Glutamatergic neuron (in vitro differentiated cells): ENCODE measurements around the gene ATG4B. TPM values are rescaled to one million over a fixed set of nuclear protein-coding genes. Genes with fewer than 3 reads are reported as not detected.
A peak's percentile ranks its signal among the peaks of the same experiment; 100 is the strongest.

Source experiments
- DNase-seq: peaks from one replicate; pipeline ENCODE4 v3.0.0; 2022
- H3K27ac Mint-ChIP-seq: one replicate; pipeline ENCODE4 v1.8.0; 2020; ENCODE audit warnings: mild to moderate bottlenecking, mixed read lengths, inconsistent platforms; ENCODE audit not compliant: unreplicated experiment
- H3K27me3 Mint-ChIP-seq: one replicate; pipeline ENCODE4 v1.8.0; 2020; ENCODE audit warnings: mild to moderate bottlenecking, moderate library complexity, mixed read lengths, inconsistent platforms; ENCODE audit not compliant: unreplicated experiment
- H3K36me3 Mint-ChIP-seq: one replicate; pipeline ENCODE4 v1.8.0; 2020; ENCODE audit warnings: mild to moderate bottlenecking, mixed read lengths, inconsistent platforms; ENCODE audit not compliant: unreplicated experiment
- H3K4me1 Mint-ChIP-seq: one replicate; pipeline ENCODE4 v1.8.0; 2020; ENCODE audit warnings: mild to moderate bottlenecking, low read depth, mixed read lengths, inconsistent platforms; ENCODE audit not compliant: unreplicated experiment
- H3K4me3 Mint-ChIP-seq: one replicate; pipeline ENCODE4 v1.8.0; 2020; ENCODE audit warnings: mild to moderate bottlenecking, mixed read lengths, inconsistent platforms; ENCODE audit not compliant: unreplicated experiment
- H3K9me3 Mint-ChIP-seq: one replicate; pipeline ENCODE4 v1.8.0; 2020; ENCODE audit warnings: mild to moderate bottlenecking, moderate library complexity, mixed read lengths, inconsistent platforms; ENCODE audit not compliant: unreplicated experiment
- CTCF ChIP-seq: fragments of 200-600 bp; sonication (generic); IDR thresholded peaks from one replicate; pipeline ENCODE4 v1.5.0; 2021; ENCODE audit not compliant: partially characterized antibody, unreplicated experiment
- total RNA-seq: library from RNA; stranded (reverse); fragmentation: NEBNext Ultra II Directional; extraction: Animal tissue kit (Norgen Biotek cat#: 25700); gene quantifications from one replicate; pipeline ENCODE4 v1.2.1, GENCODE V29; 2021; ENCODE audit not compliant: unreplicated experiment

Gene ATG4B
- total RNA-seq, 1 donor from 2014 or later: 115 TPM

GRCh38 chr2:241595600-241596140 lies 41.8 kb upstream of the ATG4B start:
- H3K36me3 Mint-ChIP-seq: no peaks in the 10 kb centered on the region
- H3K9me3 Mint-ChIP-seq: peaks cover 2% of the 10 kb centered on the region
- H3K4me3 Mint-ChIP-seq: no peak overlapping the region
- TF ChIP-seq CTCF: no peak
- H3K27me3 Mint-ChIP-seq: no peaks in the 10 kb centered on the region
- peaks cover 11% of the 10 kb centered on the region for H3K4me1 Mint-ChIP-seq
- no peak overlapping the region for H3K27ac Mint-ChIP-seq
- DNase-seq: no peak

GRCh38 chr2:241597561-241597960 lies 39.9 kb upstream of the ATG4B start:
- DNase-seq: no peak
- no peak overlapping the region for H3K27ac Mint-ChIP-seq

GRCh38 chr2:241598061-241598460 lies 39.4 kb upstream of the ATG4B start:
- peaks cover 5% of the 10 kb centered on the region for H3K36me3 Mint-ChIP-seq
- H3K9me3 Mint-ChIP-seq: peaks cover 4% of the 10 kb centered on the region
- H3K27ac Mint-ChIP-seq: no peak overlapping the region
- peaks cover 11% of the 10 kb centered on the region for H3K4me1 Mint-ChIP-seq
- peak; percentile 80 for DNase-seq
- H3K27me3 Mint-ChIP-seq: peaks cover 2% of the 10 kb centered on the region
- TF ChIP-seq CTCF: no peak
- H3K4me3 Mint-ChIP-seq: peak overlapping the region; percentile 3

More at GRCh38 chr2:241597561-241597960, 39.9 kb upstream of the ATG4B start:
- H3K9me3 Mint-ChIP-seq: peaks cover 4% of the 10 kb centered on the region
- H3K36me3 Mint-ChIP-seq: peaks cover 5% of the 10 kb centered on the region
- no peak for TF ChIP-seq CTCF
- H3K4me1 Mint-ChIP-seq: peaks cover 11% of the 10 kb centered on the region
- peaks cover 2% of the 10 kb centered on the region for H3K27me3 Mint-ChIP-seq
- H3K4me3 Mint-ChIP-seq: peak overlapping the region; percentile 3

GRCh38 chr2:241598487-241598886 lies 39.0 kb upstream of the ATG4B start:
- H3K27me3 Mint-ChIP-seq: peaks cover 2% of the 10 kb centered on the region
- DNase-seq: no peak
- H3K27ac Mint-ChIP-seq: no peak overlapping the region
- H3K9me3 Mint-ChIP-seq: peaks cover 4% of the 10 kb centered on the region
- TF ChIP-seq CTCF: no peak
- peaks cover 5% of the 10 kb centered on the region for H3K36me3 Mint-ChIP-seq
- peaks cover 11% of the 10 kb centered on the region for H3K4me1 Mint-ChIP-seq
- no peak overlapping the region for H3K4me3 Mint-ChIP-seq

GRCh38 chr2:241599615-241600014 lies 37.9 kb upstream of the ATG4B start:
- no peak for TF ChIP-seq CTCF
- peaks cover 5% of the 10 kb centered on the region for H3K36me3 Mint-ChIP-seq
- peaks cover 2% of the 10 kb centered on the region for H3K27me3 Mint-ChIP-seq
- peaks cover 11% of the 10 kb centered on the region for H3K4me1 Mint-ChIP-seq
- no peak overlapping the region for H3K4me3 Mint-ChIP-seq
- no peak overlapping the region for H3K27ac Mint-ChIP-seq
- peaks cover 5% of the 10 kb centered on the region for H3K9me3 Mint-ChIP-seq
- no peak for DNase-seq
